ENCODE data around the gene NT5C3B. TPM values are rescaled to one million over a fixed set of nuclear protein-coding genes. Genes with fewer than 3 reads are reported as not detected.
A peak's percentile ranks its signal among the peaks of the same experiment; 100 is the strongest.
"Not testable (repeated sequence)": the region's sequence is repeated elsewhere in the genome, so short reads cannot be mapped to it uniquely, and the experiment has no call there.

Gene NT5C3B
- total RNA-seq, 2 experiments from 2014 or later: 16.1 to 19.0 TPM

GRCh38 chr17:41864836-41865595, 29.0 kb upstream of the NT5C3B start, which contains the start of gene KLHL11:
Gene KLHL11, minus strand, starts transcription at chr17:41865423. Its CDS starts 53 bp downstream, at chr17:41865370.
- Mint-ChIP-seq H3K9me3 (no peaks in the 10 kb centered on the region), H3K4me1 (peaks cover 49% of the 10 kb centered on the region), H3K27ac (no peak within 1 kb of the TSS), H3K36me3 (ENCODE audit: low read depth) (peaks cover 38% of the 10 kb centered on the region), H3K4me3 (no peak within 1 kb of the TSS), H3K27me3 (no peaks in the 10 kb centered on the region)
- DNase-seq: peak; percentile 91
- POLR2A ChIA-PET: interaction anchor here (0.7 to 4.2 kb wide), 23 partner anchors 8 to 1133 kb away, joined by 3 to 22 read pairs (median 4); partner anchors contain the start of genes ACLY, CNP, DHX58 and DNAJC7
- CTCF ChIA-PET: interaction anchor here (0.8 to 1.4 kb wide), 8 partner anchors 14 to 316 kb away, joined by 3 to 9 read pairs (median 3); partner anchors contain the start of genes ACLY, KCNH4 and P3H4

GRCh38 chr17:41864498-41864835, 28.4 kb upstream of the NT5C3B start:
- no peak for DNase-seq
- ChIA-PET POLR2A (interaction anchor here (0.8 to 4.2 kb wide), 22 partner anchors 11 to 1134 kb away, joined by 3 to 22 read pairs (median 5); partner anchors contain the start of genes ACLY, CNP, DHX58 and DNAJC7), CTCF (interaction anchor here (0.8 to 1.4 kb wide), 9 partner anchors 20 to 317 kb away, joined by 3 to 9 read pairs (median 3); partner anchors contain the start of genes ACLY, KCNH4, ODAD4 and P3H4)
- Mint-ChIP-seq H3K4me1 (peaks cover 47% of the 10 kb centered on the region), H3K27me3 (no peaks in the 10 kb centered on the region), H3K27ac (no peak overlapping the region), H3K9me3 (no peaks in the 10 kb centered on the region), H3K4me3 (no peak overlapping the region), H3K36me3 (ENCODE audit: low read depth) (peaks cover 32% of the 10 kb centered on the region)

DNA sequence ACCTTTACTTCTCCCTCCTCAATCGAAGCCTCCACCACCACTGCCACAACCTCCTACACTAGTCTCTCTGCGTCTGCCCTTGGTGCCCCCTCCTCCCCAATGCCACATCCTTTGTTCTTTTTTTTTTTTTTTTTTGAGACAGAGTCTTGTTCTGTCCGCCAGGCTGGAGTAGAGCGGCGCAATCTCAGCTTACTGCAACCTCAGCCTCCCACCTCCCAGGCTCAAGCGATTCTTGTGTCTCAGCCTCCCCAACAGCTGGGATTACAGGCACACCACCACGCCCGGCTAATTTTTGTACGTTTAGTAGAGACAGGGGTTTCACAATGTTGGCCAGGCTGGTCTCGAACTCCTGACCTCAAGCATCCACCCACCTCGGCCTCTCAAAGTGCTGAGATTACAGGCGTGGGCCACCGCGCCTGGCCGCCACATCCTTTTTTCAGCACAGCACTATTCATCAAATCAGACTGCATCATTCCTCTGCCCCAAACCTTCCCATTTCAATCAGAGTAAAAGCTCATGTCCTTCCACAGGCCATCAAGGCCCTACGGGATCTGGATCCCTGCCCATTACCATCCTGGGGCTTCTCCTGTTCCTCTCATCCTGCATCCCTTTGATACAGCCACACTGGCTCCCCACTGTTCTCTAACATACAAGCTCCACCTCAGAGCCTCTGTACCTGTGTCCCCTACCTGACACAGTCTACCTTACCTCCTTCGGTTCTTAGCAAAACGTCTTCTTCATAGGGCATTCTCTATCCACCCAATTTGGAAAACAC, 27.2 kb upstream of the NT5C3B start:
- ChIA-PET CTCF (interaction anchor here (0.5 to 1.2 kb wide), 5 partner anchors 49 to 344 kb away, joined by 3 to 4 read pairs (median 3); partner anchors contain the start of genes ODAD4 and P3H4), POLR2A (interaction anchor here (1.1 to 4.2 kb wide), 9 partner anchors 21 to 249 kb away, joined by 3 to 22 read pairs (median 8); partner anchors contain the start of genes ACLY, CNP, DHX58 and EIF1)
- Mint-ChIP-seq H3K27me3 (no peaks in the 10 kb centered on the region), H3K27ac (no peak overlapping the region), H3K4me1 (peaks cover 37% of the 10 kb centered on the region), H3K4me3 (no peak overlapping the region), H3K36me3 (ENCODE audit: low read depth) (peaks cover 20% of the 10 kb centered on the region), H3K9me3 (no peaks in the 10 kb centered on the region)
- DNase-seq: peak; percentile 46

GRCh38 chr17:41860254-41860931, 24.4 kb upstream of the NT5C3B start:
- Mint-ChIP-seq H3K4me3 (no peak overlapping the region), H3K27me3 (no peaks in the 10 kb centered on the region), H3K4me1 (peaks cover 20% of the 10 kb centered on the region), H3K9me3 (no peaks in the 10 kb centered on the region), H3K36me3 (ENCODE audit: low read depth) (peaks cover 1% of the 10 kb centered on the region), H3K27ac (no peak overlapping the region)
- no peak for DNase-seq
- POLR2A ChIA-PET: interaction anchor here (0.8 kb wide), 1 partner anchor 172 kb away, joined by 3 read pairs; the partner anchor contains the start of gene EIF1
- CTCF ChIA-PET: no interaction called here

DNA sequence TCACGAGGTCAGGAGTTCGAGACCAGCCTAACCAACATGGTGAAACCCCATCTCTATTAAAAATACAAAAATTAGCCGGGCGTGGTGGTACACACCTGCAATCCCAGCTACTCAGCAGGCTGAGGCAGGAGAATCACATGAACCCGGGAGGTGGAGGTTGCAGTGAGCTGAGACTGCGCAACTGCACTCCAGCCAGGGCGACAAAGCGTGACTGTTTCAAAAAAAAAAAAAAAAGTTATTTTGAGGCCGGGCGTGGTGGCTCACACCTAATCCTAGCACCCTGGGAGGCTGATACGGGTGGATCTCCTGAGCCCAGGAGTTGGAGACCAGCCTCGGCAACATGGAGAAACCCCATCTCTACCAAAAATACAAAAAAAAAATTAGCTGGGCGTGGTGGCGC, 15.3 kb upstream of the NT5C3B start:
- CTCF ChIA-PET, H3K27me3 Mint-ChIP-seq, DNase-seq, H3K27ac Mint-ChIP-seq, H3K4me1 Mint-ChIP-seq, H3K4me3 Mint-ChIP-seq, H3K9me3 Mint-ChIP-seq: not testable (repeated sequence)
- peaks cover 34% of the 10 kb centered on the region for H3K36me3 Mint-ChIP-seq (ENCODE audit: low read depth)
- POLR2A ChIA-PET: interaction anchor here (1.6 kb wide), 1 partner anchor 13 kb away, joined by 6 read pairs; the partner anchor contains the start of gene KLHL11

- CTCF ChIA-PET: interaction anchor here (1.6 kb wide), 1 partner anchor 48 kb away, joined by 7 read pairs; no protein-coding TSS in a partner anchor
Observed at GRCh38 chr17:41849251-41849990, 13.4 kb upstream of the NT5C3B start.

GRCh38 chr17:41848788-41849187, 12.8 kb upstream of the NT5C3B start:
- no peak overlapping the region for H3K27ac Mint-ChIP-seq
- H3K4me3 Mint-ChIP-seq: no peak overlapping the region
- H3K9me3 Mint-ChIP-seq: no peaks in the 10 kb centered on the region
- peaks cover 22% of the 10 kb centered on the region for H3K36me3 Mint-ChIP-seq (ENCODE audit: low read depth)
- no peaks in the 10 kb centered on the region for H3K27me3 Mint-ChIP-seq
- peaks cover 4% of the 10 kb centered on the region for H3K4me1 Mint-ChIP-seq
- no peak for DNase-seq
- ChIA-PET CTCF (interaction anchor here (1.3 to 1.6 kb wide), 2 partner anchors 37 to 48 kb away, joined by 4 to 7 read pairs; partner anchors contain the start of gene P3H4), POLR2A (interaction anchor here (1.9 kb wide), 1 partner anchor 16 kb away, joined by 5 read pairs; the partner anchor contains the start of gene KLHL11)

More at GRCh38 chr17:41849251-41849990, 13.4 kb upstream of the NT5C3B start:
- H3K4me1 Mint-ChIP-seq: peaks cover 4% of the 10 kb centered on the region
- no peak overlapping the region for H3K4me3 Mint-ChIP-seq
- no peaks in the 10 kb centered on the region for H3K9me3 Mint-ChIP-seq
- DNase-seq: no peak
- no peak overlapping the region for H3K27ac Mint-ChIP-seq
- no peaks in the 10 kb centered on the region for H3K27me3 Mint-ChIP-seq
- peaks cover 28% of the 10 kb centered on the region for H3K36me3 Mint-ChIP-seq (ENCODE audit: low read depth)
- POLR2A ChIA-PET: interaction anchor here (1.3 to 1.9 kb wide), 2 partner anchors 15 to 68 kb away, joined by 3 to 5 read pairs; partner anchors contain the start of gene KLHL11

DNA sequence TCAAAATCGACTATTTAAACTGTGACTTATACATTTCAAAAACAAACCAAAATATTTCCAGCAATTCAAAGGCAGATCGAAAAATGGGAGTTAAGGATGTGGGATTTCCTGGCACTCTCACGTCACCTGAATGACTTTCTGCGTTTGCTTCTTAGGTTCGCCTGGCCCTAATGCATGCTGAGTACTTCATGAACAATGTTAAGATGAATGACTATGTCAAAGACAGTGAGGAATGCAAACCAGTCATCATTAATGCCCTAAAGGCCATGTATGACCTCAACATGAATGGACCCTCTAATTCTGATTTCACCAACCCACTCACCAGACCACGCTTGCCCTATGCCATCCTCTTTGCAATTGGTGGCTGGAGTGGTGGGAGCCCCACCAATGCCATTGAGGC, 8.9 kb upstream of the NT5C3B start:
- Mint-ChIP-seq H3K27me3 (no peaks in the 10 kb centered on the region), H3K27ac (no peak overlapping the region), H3K4me1 (no peaks in the 10 kb centered on the region), H3K4me3 (no peak overlapping the region), H3K9me3 (no peaks in the 10 kb centered on the region), H3K36me3 (ENCODE audit: low read depth) (peaks cover 2% of the 10 kb centered on the region)
- ChIA-PET CTCF (no interaction called here), POLR2A (no interaction called here)
- no peak for DNase-seq

GRCh38 chr17:41840781-41841180, 4.7 kb upstream of the NT5C3B start:
- H3K9me3 Mint-ChIP-seq, CTCF ChIA-PET, POLR2A ChIA-PET: not testable (repeated sequence)

DNA sequence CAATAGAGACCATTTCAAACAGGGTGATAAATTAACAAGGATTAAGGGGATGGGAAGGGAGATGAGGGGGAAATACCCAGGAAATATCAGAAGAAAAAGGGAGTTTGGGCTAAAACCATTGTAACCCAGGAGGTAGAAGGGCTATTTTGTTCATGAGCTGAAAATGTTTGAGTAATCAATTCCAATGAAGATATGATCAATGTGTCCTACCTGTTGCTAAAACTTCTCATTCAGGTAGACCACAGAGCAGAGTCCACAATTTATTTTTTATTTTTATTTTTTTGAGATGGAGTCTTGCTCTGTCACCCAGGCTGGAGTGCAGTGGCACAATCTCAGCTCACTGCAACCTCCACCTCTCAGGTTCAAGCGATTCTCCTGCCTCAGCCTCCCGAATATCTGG, 3.4 kb upstream of the NT5C3B start:
- H3K27me3 Mint-ChIP-seq; H3K36me3 Mint-ChIP-seq (ENCODE audit: low read depth); H3K4me3 Mint-ChIP-seq; DNase-seq; H3K9me3 Mint-ChIP-seq; H3K27ac Mint-ChIP-seq; POLR2A ChIA-PET: not testable (repeated sequence)
- H3K4me1 Mint-ChIP-seq: peaks cover 12% of the 10 kb centered on the region
- CTCF ChIA-PET: interaction anchor here (0.7 kb wide), 1 partner anchor 88 kb away, joined by 3 read pairs; no protein-coding TSS in a partner anchor

More at GRCh38 chr17:41840781-41841180, 4.7 kb upstream of the NT5C3B start:
- H3K27ac Mint-ChIP-seq; DNase-seq; H3K4me3 Mint-ChIP-seq; H3K27me3 Mint-ChIP-seq; H3K4me1 Mint-ChIP-seq; H3K36me3 Mint-ChIP-seq (ENCODE audit: low read depth): not testable (repeated sequence)

DNA sequence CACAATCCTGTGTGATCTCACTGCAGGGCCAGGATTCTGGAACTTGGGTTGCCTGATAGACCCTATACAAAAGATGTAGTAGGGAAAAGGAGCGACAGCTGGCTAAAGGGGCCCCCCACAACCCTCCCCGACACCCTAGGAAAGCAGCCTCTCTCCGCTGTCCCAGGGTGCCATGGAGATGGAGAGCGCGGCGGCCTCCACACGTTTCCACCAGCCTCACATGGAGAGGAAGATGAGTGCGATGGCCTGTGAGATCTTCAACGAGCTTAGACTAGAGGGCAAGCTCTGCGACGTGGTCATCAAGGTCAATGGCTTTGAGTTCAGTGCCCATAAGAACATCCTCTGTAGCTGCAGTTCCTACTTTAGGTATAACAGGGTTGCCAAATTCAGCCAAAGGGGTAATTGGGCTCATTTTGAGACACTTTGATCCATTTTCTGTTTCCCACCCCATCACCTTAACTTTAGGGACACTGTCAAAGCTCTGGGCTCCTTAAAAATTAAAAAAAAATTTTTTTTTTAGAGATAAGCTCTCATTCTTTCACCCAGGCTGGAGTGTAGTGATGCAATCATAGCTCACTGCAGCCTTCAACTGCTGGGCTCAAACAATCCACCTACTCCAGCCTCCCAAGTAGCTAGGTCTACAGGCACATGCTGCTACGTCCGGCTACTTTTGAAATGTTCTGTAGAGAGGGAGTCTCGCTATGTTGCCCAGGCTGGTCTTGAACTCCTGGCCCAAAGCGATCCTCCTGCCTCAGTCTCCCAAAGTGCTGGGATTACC, 1.9 kb upstream of the NT5C3B start, which contains the start of gene KLHL10:
Gene KLHL10, plus strand, starts transcription at position 65 of the 778 bp plus-strand sequence. Its CDS starts 108 bp downstream, at position 173.
- CTCF ChIA-PET: interaction anchor here (1.7 kb wide), 1 partner anchor 26 kb away, joined by 4 read pairs; the partner anchor contains the start of gene P3H4
- Mint-ChIP-seq H3K4me1 (peaks cover 12% of the 10 kb centered on the region), H3K9me3 (no peaks in the 10 kb centered on the region)

More for the DNA sequence above, 1.9 kb upstream of the NT5C3B start, which contains the start of gene KLHL10:
- Mint-ChIP-seq H3K27me3 (peaks cover 6% of the 10 kb centered on the region), H3K36me3 (ENCODE audit: low read depth) (peaks cover 2% of the 10 kb centered on the region), H3K4me3 (peak within 1 kb of the TSS; percentile 73), H3K27ac (no peak within 1 kb of the TSS)
- DNase-seq: no peak
- POLR2A ChIA-PET: interaction anchor here (1.8 kb wide), 1 partner anchor 27 kb away, joined by 5 read pairs; the partner anchor contains the start of gene KLHL11

Measured in activated CD4-positive, alpha-beta memory T cell treated with anti-CD3 and anti-CD28 coated beads, Interleukin-2, amount 10 ng/mL, durations not matched to agents 7 days and 5 days (primary cell).